HG02938 (cell line): Measurements from ENCODE around the gene FNIP2.
"Not testable (repeated sequence)": the region's sequence is repeated elsewhere in the genome, so short reads cannot be mapped to it uniquely, and the experiment has no call there.

Source experiments
- ATAC-seq: cut with Tn5 transposase; IDR thresholded peaks from one replicate; pipeline ENCODE4 v1.9.1; 2021; ENCODE audit warnings: mild to moderate bottlenecking, moderate library complexity; ENCODE audit not compliant: unreplicated experiment

Gene FNIP2

DNA sequence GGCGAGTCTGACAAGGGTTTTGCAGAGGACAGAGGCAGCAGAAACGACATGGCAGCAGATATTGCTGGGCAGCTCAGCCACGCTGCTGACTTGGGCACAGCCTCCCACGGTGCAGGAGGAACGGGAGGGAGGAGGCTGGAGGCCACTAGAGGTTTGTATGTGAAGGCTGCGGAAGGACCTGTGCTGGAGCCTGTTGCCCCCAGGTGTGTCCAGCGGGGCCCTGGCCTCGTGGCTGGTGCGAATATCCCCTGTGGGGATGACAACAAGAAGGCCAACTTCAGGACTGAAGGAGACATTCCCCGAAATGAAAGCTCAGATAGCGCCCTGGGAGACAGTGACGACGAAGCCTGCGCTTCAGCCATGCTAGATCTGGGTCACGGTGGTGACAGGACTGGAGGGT lies 100.2 kb downstream of the FNIP2 start:
- ATAC-seq = no peak

DNA sequence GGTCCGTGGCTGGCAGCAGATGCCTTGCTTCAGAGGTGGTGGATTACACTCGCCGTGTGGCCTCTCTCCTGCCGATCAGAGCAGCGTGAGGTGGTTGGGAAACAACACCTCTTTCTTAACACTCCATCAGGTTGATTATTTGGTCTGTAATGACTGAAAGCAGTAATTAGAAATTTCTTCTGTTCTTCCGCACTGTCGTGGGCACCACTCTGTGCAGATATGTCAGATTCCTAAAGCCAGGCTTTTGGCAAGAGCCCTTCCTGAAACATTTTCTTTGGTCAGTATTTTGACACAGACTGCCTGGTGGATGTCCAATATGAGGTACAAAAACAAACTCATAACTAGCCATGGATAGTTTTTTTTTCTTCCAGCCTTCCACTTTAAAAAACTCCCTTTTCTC lies 100.9 kb downstream of the FNIP2 start:
- ATAC-seq = no peak

DNA sequence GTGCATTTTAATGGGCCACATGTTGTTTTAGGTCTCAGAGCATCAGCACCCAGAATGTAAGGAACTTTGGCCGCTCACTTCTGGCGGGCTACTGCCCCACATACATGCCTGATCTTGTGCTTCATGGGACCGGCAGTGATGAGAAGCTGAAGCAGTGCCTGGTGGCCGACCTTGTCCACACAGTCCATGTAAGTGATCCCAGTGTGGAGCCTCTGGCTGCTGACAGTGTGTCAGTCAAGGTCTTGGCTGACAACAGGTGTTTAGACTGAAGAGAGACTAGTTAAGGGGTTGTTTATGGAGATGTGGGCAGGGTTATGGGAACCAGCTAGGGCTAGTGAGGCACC lies 101.4 kb downstream of the FNIP2 start:
- ATAC-seq = no peak

DNA sequence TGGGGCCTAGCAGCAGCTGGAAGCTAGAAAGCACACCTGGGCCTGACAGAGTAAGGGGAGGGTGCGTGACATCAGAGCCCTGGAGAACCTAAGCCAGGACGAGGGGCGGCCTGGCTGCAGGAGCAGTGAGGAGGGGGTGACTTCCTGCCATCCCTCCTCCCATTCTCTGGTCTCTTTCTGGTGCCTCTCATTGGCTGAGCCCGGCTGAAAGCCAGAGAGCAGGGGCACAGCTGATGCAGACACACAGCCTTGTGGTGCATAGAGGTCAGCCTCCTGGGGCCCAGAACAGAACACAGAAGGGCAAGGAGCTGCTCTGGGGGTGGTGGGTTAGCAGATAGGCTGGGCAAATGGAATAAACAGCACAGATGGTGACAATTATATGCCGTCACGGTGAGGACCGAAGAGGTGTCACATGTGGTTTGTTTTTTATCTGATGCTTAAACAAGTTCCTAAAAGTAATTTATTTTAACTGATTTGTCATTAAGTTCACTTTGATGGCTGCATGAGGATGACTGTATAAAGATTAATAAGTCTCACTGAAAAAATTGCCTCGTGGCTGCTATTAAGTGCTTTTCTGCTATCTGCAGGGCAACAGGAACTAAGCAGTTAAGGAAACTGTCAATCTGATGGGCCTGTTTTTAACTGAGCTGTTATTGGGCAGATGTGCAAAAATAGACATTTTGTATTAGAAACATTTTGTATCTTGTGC lies 102.0 kb downstream of the FNIP2 start:
- ATAC-seq = no peak

DNA sequence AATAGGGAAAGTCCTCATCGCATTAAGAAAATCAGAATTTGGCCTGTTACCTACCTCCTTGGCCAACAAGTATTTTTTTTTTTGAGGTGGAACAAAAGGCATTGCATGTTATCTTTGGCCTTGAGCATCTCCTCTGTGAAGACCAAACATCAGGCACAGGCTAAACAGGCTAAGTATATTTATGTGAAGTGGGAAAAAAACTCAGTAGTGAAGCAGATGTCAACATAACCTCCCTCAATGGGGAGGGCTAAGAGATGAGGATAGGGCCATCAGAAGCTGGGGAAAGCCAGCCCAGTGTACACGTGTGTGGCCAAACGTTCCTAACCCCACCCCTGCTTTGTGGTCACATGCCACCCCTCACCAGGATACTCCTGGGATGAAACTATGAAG lies 102.5 kb downstream of the FNIP2 start:
- ATAC-seq = no peak

DNA sequence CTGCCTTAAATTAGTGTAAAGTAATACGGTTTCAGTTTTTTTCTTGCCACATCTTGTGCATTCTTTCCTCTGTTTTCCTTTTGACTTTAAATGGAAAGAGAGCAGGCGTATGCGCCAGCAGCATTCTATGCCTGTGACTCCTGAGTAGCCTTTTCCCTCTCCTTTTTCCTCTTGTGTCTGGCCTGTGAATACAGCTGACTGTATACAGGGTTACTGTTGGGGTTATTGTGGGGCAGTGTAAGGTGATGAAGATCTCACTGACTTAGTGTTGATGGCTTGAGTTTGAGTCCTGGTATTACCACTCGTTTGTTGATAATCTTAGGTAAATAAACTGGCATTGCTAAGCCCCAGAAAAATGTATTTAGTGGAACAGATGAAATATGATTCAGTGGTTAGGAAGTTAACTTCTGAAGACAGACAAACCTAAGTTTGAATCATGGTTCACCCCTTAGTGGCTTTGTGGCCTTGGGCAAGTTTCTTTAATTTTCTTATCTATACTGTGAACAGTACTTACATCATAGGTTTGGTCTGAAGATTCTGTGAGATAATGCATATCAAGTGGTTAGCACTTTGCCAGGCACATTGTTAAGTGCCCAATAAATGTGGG lies 105.1 kb downstream of the FNIP2 start:
- ATAC-seq = no peak

DNA sequence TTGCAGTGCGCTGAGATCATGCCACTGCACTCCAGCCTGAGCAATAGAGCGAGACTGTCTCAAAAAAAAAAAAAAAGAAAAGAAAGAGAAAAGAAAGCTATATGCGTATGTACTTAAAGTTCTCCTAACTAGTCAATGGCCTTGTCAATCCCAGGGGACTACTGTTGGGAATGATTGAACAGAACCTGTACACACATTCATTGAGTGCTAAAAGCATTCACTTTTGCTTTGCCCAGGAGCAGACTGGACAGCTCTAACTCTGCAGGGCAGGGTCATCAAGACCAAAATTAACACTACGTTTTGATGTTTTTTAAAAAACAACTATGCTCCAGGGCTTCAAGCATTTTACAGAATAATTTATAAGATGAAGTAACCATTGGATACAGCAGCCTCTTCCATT lies 106.2 kb downstream of the FNIP2 start:
- no peak for ATAC-seq

DNA sequence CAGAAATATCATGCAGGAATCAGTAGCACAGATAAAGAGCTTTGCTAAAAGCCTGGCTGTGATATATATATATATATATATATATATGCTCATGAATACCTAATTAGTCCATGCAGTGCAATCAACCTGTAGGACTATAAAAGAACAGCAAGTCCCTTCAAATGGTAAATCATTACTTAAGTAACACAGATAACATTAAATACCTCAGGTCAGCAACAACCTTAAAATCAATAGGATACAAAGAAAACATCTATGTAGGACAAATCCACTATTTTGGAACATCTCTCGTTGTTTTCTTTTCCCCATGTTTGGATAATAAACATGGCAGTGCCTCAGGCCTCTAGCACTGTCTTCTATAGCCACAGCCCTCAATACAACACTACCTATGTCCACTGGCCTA lies 106.6 kb downstream of the FNIP2 start:
- ATAC-seq = no peak

DNA sequence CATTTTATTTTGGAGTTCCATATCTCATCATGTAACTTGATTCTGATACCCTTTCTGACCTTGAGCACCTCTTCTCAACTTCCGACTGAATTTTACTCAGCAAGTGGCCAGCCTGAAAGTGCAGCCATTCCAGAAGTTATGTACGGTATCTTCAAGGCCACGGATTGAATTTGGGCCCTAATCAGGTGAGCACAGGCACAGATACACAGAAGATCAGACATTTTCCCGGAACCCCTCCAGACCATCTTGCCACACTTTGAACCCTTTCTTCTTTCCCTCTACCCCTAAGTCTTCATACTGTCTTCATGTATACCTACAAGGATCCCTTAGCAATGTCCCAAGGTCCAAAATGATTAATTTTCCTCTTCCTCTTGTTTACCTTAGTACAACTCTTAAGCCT lies 108.2 kb downstream of the FNIP2 start:
- ATAC-seq = no peak

DNA sequence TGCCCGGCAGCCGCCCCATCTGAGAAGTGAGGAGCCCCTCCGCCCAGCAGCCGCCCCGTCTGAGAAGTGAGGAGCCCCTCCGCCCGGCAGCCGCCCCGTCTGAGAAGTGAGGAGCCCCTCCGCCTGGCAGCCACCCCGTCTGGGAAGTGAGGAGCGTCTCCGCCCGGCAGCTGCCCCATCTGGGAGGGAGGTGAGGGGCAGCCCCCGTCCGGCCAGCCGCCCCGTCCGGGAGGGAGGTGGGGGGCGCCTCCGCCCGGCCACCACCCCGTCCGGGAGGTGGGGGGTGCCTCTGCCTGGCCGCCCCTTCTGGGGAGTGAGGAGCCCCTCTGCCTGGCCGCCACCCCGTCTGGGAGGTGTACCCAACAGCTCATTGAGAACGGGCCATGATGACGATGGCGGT lies 113.3 kb downstream of the FNIP2 start:
- ATAC-seq = not testable (repeated sequence)

DNA sequence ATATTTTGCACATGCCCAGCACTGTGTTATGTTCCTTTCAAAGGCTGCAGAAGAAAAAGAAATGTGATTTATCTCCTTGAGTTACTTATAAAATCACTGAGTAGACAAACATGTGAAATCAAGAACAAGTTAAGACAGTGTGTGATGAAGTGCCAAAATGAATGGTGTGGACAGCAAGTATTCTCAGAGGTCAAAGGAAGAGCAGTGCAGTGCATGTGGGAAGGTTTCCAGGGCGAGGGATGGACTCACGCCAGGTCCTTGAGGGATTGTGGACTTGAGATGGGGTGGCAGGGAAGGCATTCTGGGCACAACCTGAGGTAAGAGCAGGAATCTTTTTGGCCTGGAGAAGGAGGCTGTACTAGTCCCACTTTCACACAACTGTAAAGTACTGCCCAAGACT lies 115.5 kb downstream of the FNIP2 start:
- no peak for ATAC-seq

DNA sequence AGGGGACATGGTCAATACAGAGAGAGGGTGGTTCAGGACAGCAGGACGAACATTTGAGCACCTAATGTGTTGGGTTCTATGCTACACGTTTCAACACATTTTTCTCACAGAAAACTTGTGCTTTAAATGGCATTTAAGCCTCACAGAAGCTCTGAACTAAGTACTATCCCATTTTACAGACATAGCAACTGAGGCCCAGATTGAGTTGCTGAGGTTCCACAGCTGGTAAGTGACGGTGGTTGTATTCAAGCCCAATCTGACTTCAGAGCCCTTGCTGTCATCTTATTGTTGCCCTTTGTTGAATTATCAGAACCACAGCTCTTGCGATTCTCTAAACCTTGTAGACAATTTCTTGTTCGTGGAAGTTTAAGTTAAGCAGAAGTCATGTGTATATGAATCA lies 116.7 kb downstream of the FNIP2 start:
- no peak for ATAC-seq

DNA sequence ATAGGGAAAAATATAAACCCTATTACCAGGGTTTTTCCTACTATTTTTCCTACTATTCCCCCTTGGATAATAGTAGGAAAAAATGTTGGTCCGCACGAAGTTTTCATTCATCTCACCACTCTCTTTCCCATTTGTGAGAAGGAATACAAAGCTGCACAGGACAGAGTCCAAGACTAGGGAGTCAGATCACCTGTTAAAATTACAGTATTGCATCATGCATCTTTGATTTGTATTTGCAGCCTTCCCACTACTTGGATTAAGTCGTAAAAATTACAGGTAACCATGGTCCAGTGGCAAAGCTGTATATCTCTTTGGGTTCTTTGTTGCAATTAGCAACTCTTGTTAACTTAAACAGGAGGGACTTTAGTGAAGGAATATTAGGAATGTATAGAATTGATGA lies 121.5 kb downstream of the FNIP2 start:
- ATAC-seq = no peak

DNA sequence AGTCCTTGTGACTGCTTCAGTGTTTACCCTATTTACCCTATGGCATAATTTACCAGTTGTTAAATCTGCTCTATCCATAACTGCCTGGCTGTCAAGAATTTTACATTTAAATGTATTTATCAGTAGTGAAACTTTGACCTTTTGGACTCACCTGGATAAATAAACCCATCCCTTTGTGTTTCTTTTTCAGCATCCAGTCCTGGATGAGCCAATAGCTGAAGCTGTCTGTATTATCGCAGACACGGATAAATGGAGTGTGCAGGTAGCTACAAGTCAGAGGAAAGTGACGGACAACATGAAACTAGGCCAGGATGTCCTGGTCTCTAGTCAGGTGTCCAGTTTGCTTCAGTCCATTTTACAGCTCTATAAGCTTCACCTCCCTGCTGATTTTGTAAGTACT lies 122.4 kb downstream of the FNIP2 start:
- no peak for ATAC-seq

DNA sequence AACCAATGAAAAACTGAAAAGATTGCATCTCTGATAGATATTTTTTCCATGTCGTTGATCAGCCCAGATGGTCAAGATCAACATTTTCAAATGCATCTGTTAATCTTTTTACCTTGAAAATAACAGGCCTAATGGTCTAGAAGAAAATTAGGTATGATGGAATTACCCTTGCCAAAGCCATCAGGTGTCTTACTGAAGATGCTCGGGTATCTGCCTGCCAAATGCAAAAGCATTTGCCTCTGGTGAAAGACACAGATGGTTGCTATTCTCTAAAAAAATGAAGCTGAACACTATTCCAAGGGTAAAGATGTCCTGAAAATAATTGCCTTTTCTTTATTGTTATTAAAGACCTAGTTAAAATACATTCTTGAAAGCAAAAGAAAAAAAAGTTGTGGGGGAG lies 126.0 kb downstream of the FNIP2 start:
- ATAC-seq = no peak

DNA sequence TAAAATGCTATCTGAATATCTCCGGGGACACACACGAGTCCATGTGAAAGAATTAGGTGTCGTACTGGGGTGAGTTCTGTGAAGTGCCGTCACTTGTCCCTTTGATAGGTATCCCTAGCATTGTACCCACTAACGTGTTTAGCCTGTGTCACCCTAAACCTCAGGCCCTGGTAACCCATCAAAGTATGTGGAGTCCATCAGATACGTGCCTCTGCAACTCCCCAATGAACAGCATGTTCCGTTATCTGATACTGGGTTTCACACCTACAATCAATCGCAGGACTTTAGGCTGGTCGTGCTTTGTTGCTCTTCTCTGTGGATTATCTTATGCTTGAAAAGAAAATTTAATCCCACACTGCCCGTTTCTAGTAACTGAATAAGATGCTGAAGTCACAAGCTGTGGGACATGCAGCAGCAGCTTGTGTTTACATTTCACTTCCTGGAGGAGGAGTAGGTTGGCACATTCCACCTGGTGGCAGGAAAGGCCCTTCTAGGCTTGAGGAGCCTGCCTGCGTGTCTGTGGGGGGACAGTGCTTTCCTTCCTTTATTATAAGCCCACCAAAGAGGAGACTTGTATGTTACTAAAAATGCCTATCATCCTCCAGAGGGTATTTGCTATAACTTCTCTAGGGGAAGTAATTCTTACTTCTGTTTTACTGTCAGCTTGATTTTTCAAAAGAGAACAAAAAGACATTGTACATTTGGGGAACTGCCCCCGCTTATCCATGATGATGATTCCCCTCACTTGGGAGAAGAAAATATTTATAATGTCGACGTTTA lies 127.2 kb downstream of the FNIP2 start:
- ATAC-seq = no peak

DNA sequence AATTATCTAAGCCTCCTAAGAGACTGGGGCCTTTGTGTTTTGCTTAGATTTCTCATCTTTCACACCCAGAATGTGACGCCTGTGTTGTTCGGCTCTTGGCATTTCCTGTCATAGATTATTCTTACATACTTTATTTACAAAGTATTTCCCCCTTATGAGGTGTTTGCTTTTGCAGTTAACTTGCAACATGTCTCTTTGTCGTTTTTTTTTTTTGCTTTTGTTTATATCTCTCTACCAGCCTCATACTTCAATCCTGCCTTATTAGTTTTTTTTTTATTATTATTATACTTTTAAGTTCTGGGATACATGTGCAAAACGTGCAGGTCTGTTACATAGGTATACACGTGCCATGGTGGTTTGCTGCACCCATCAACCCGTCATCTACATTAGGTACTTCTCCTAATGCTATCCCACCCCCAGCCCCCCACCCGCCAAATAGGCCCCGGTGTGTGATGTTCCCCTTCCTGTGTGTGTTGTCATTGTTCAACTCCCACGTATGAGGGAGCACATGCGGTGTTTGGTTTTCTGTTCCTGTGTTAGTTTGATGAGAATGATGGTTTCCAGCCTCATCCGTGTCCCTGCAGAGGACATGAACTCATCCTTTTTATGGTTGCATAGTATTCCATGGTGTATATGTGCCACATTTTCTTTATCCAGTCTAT lies 127.9 kb downstream of the FNIP2 start:
- not testable (repeated sequence) for ATAC-seq

DNA sequence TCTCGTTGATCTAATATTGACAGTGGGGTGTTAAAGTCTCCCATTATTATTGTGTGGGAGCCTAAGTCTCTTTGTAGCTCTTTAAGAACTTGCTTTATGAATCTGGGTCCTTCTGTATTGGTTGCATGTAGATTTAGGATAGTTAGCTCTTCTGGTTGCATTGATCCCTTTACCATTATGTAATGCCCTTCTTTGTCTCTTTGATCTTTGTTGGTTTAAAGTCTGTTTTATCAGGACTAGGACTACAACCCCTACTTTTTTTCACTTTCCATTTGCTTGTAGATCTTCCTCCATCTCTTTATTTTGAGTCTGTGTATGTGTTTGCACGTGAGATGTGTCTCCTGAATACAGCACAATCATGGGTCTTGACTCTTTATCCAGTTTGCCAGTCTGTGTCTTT lies 131.6 kb downstream of the FNIP2 start:
- not testable (repeated sequence) for ATAC-seq

DNA sequence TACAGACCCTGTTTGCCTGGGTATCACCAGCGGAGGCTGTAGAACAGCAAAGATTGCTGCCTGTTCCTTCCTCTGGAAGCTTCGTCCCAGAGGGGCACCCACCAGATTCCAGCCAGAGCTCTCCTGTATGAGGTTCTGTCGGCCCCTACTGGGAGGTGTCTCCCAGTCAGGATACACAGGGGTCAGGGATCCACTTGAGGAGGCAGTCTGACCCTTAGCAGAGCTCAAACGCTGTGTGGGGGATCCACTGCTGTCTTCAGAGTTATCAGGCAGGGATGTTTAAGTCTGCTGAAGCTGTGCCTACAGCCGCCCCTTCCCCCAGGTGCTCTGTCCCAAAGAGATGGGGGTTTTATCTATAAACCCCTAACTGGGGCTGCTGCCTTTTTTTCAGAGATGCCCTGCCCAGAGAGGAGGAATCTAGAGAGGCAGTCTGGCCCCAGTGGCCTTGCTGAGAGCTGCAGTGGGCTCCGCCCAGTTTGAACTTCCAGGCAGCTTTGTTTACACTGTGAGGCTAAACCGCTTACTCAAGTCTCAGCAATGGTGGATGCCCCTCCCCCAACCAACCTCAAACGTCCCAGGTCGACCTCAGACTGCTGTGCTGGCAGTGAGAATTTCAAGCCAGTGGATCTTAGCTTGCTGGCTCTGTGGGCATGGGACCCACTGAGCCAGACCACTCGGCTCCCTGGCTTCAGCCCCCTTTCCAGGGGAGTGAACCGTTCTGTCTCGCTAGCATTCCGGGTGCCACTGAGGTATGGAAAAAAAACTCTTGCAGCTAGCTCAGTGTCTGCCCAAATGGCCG lies 133.7 kb downstream of the FNIP2 start:
- ATAC-seq = not testable (repeated sequence)

DNA sequence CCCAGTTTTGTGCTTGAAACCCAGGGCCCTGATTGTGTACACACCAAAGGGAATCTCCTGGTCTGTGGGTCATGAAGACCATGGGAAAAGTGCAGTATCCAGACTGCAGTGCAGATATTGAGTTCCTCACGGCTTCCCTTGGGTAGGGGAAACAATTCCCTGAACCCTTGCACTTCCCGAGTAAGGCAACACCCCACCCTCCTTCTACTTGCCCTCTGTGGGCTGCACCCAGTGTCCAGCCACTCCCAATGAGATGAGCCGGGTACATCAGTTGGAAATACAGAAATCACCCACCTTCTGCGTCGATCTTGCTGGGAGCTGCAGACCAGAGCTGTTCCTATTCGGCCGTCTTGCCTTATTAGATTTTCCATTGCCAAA lies 134.2 kb downstream of the FNIP2 start:
- ATAC-seq = no peak

DNA sequence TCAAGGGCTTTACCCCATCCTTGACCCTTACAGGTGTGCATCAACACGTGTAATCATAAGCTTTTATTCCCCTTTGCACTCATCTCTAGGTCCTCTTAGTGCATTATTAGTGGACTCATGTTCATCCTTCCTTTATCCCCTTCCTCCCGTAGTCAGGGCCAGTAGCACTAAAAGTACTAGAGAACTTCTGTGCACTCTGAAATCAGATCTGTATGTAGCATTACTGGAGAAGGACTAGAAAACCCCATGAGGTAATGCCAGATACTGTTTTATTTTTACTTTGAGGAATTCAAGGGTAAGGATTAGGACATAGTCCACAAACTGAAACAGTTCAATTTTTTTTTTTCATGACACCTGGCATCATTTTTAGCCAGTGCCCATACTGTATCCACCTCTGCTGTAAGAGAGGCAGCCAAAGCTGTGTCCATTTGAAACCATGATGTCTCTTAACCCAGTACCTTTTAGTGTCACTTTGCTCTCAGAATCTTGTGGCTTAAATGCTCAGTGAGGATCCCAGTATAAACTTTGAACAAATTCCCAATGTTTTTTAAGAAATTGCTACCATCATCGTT lies 134.7 kb downstream of the FNIP2 start:
- no peak for ATAC-seq
